ENCODE measurements around the gene TGM1. TPM values are rescaled to one million over a fixed set of nuclear protein-coding genes. Genes with fewer than 3 reads are reported as not detected.

TGM1 gene
- total RNA-seq, 1 donor from 2014 or later, result 0.64 TPM

- DNase-seq (ENCODE audit: extremely low read depth, low read depth, low spot score), result no peak
Observed at GRCh38 chr14:24271134-24271833, 8.3 kb upstream of the TGM1 start, which contains the start of gene RABGGTA. Gene RABGGTA, minus strand, starts transcription at chr14:24271597. Its CDS starts 482 bp downstream, at chr14:24271115.

- DNase-seq (ENCODE audit: extremely low read depth, low read depth, low spot score), result no peak
Observed at GRCh38 chr14:24270537-24271133, 7.7 kb upstream of the TGM1 start.

GRCh38 chr14:24269910-24270536, 7.0 kb upstream of the TGM1 start:
- DNase-seq (ENCODE audit: extremely low read depth, low read depth, low spot score), result no peak

GRCh38 chr14:24269368-24269767, 6.4 kb upstream of the TGM1 start:
- DNase-seq (ENCODE audit: extremely low read depth, low read depth, low spot score), result no peak

GRCh38 chr14:24268225-24268624, 5.2 kb upstream of the TGM1 start:
- DNase-seq (ENCODE audit: extremely low read depth, low read depth, low spot score), result no peak

- no peak for DNase-seq (ENCODE audit: extremely low read depth, low read depth, low spot score)
Observed at GRCh38 chr14:24267516-24267915, 4.5 kb upstream of the TGM1 start.

- no peak for DNase-seq (ENCODE audit: extremely low read depth, low read depth, low spot score)
Observed at GRCh38 chr14:24266344-24267244, 3.6 kb upstream of the TGM1 start.

GRCh38 chr14:24264298-24264697, 1.3 kb upstream of the TGM1 start:
- DNase-seq (ENCODE audit: extremely low read depth, low read depth, low spot score), result no peak

GRCh38 chr14:24263848-24264247, 871 bp upstream of the TGM1 start:
- DNase-seq (ENCODE audit: extremely low read depth, low read depth, low spot score), result no peak

- no peak for DNase-seq (ENCODE audit: extremely low read depth, low read depth, low spot score)
Observed at GRCh38 chr14:24261969-24262327, 1.0 kb downstream of the TGM1 start.

GRCh38 chr14:24261256-24261968, 1.6 kb downstream of the TGM1 start:
- no peak for DNase-seq (ENCODE audit: extremely low read depth, low read depth, low spot score)

GRCh38 chr14:24260780-24261157, 2.2 kb downstream of the TGM1 start:
- no peak for DNase-seq (ENCODE audit: extremely low read depth, low read depth, low spot score)

- no peak for DNase-seq (ENCODE audit: extremely low read depth, low read depth, low spot score)
Observed at GRCh38 chr14:24260026-24260779, 2.8 kb downstream of the TGM1 start.

- DNase-seq (ENCODE audit: extremely low read depth, low read depth, low spot score), result no peak
Observed at GRCh38 chr14:24259282-24260025, 3.5 kb downstream of the TGM1 start.

GRCh38 chr14:24258548-24259265, 4.3 kb downstream of the TGM1 start:
- no peak for DNase-seq (ENCODE audit: extremely low read depth, low read depth, low spot score)

- DNase-seq (ENCODE audit: extremely low read depth, low read depth, low spot score), result no peak
Observed at GRCh38 chr14:24258119-24258518, 4.9 kb downstream of the TGM1 start.

GRCh38 chr14:24256960-24257359, 6.0 kb downstream of the TGM1 start:
- no peak for DNase-seq (ENCODE audit: extremely low read depth, low read depth, low spot score)

GRCh38 chr14:24255931-24256711, 6.9 kb downstream of the TGM1 start:
- DNase-seq (ENCODE audit: extremely low read depth, low read depth, low spot score), result no peak

Data from glomerular endothelial cell (primary cell).